ENCODE results near the gene WDR37. TPM values are rescaled to one million over a fixed set of nuclear protein-coding genes. Genes with fewer than 3 reads are reported as not detected.

The WDR37 gene
- total RNA-seq, 6 experiments from 2014 or later, result 17.0 to 22.8 (median 18.8) TPM

GRCh38 chr10:1171586-1171985, 115.4 kb downstream of the WDR37 start:
- Mint-ChIP-seq H3K27ac (no peak overlapping the region), H3K36me3 (ENCODE audit: low read depth) (no peaks in the 10 kb centered on the region), H3K4me3 (no peak overlapping the region), H3K9me3 (no peaks in the 10 kb centered on the region), H3K4me1 (ENCODE audit: low read depth) (peaks cover 8% of the 10 kb centered on the region; the same call in 1 of the 2 replicates), H3K27me3 (ENCODE audit: insufficient read depth) (peaks cover 17% of the 10 kb centered on the region)
- TF ChIP-seq CTCF (IDR thresholded peaks at IDR 0.05), result no peak
- no peak for DNase-seq

- Mint-ChIP-seq H3K36me3 (ENCODE audit: low read depth) (no peaks in the 10 kb centered on the region), H3K4me1 (ENCODE audit: low read depth) (peaks cover 8% of the 10 kb centered on the region; the same call in 1 of the 2 replicates), H3K27ac (no peak overlapping the region), H3K4me3 (no peak overlapping the region), H3K9me3 (no peaks in the 10 kb centered on the region), H3K27me3 (ENCODE audit: insufficient read depth) (peaks cover 16% of the 10 kb centered on the region)
- DNase-seq, result peak; percentile 25
- no peak for TF ChIP-seq CTCF (IDR thresholded peaks at IDR 0.05)
These were observed 116.2 kb downstream of the WDR37 start for GRCh38 chr10:1172256-1172984.

DNA sequence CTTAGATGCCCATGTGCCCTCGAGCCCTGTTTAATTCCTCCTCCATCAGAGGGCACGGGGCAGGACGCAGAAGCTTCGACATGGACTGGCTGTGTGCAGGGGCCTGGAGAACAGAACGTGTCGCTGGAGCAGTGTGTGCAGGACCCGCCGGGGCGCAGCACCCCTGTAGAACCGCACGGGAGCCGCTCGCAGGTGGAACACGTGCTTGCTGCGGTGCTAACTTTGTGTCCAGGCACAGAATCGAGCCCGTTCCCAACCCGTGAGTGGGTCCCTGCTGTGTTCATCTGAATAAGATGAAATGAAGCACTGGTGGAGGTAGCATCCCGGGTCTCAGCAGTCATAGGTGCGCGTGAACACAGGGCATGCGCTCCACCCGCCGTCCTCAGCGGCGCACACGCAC, 116.9 kb downstream of the WDR37 start:
- Mint-ChIP-seq H3K27ac (no peak overlapping the region), H3K9me3 (no peaks in the 10 kb centered on the region; the same call in 1 of the 2 replicates), H3K36me3 (ENCODE audit: low read depth) (no peaks in the 10 kb centered on the region), H3K4me1 (ENCODE audit: low read depth) (peaks cover 8% of the 10 kb centered on the region; the same call in 1 of the 2 replicates), H3K4me3 (no peak overlapping the region), H3K27me3 (ENCODE audit: insufficient read depth) (peaks cover 17% of the 10 kb centered on the region)
- DNase-seq, result no peak
- no peak for TF ChIP-seq CTCF (IDR thresholded peaks at IDR 0.05)

- H3K4me1 Mint-ChIP-seq (ENCODE audit: low read depth), result peaks cover 8% of the 10 kb centered on the region; the same call in 1 of the 2 replicates
- no peak overlapping the region for H3K4me3 Mint-ChIP-seq
- no peaks in the 10 kb centered on the region for H3K36me3 Mint-ChIP-seq (ENCODE audit: low read depth)
- peaks cover 17% of the 10 kb centered on the region for H3K27me3 Mint-ChIP-seq (ENCODE audit: insufficient read depth)
- no peaks in the 10 kb centered on the region; the same call in 1 of the 2 replicates for H3K9me3 Mint-ChIP-seq
- TF ChIP-seq CTCF (IDR thresholded peaks at IDR 0.05), result no peak
- DNase-seq, result no peak
- H3K27ac Mint-ChIP-seq, result no peak overlapping the region
These were observed 117.8 kb downstream of the WDR37 start for GRCh38 chr10:1174022-1174421.

GRCh38 chr10:1175956-1176565, 119.9 kb downstream of the WDR37 start:
- TF ChIP-seq CTCF (IDR thresholded peaks at IDR 0.05), result no peak
- Mint-ChIP-seq H3K27me3 (ENCODE audit: insufficient read depth) (peaks cover 21% of the 10 kb centered on the region), H3K27ac (no peak overlapping the region), H3K4me1 (ENCODE audit: low read depth) (peaks cover 8% of the 10 kb centered on the region; the same call in 1 of the 2 replicates), H3K4me3 (no peak overlapping the region), H3K9me3 (peaks cover 7% of the 10 kb centered on the region; the same call in 1 of the 2 replicates), H3K36me3 (ENCODE audit: low read depth) (no peaks in the 10 kb centered on the region)
- DNase-seq, result no peak
